LNCAP (cell line): Measurements from ENCODE around the gene LPP.

Experiments used
- CTCF ChIP-seq: fragments of 450-650 bp; IDR thresholded peaks from 2 replicates; pipeline ENCODE4 v1.5.1; 2017; ENCODE audit warnings: mild to moderate bottlenecking

The LPP gene

GRCh38 chr3:188842639-188843038 is 688.7 kb downstream of the LPP start:
- TF ChIP-seq CTCF: no peak

DNA sequence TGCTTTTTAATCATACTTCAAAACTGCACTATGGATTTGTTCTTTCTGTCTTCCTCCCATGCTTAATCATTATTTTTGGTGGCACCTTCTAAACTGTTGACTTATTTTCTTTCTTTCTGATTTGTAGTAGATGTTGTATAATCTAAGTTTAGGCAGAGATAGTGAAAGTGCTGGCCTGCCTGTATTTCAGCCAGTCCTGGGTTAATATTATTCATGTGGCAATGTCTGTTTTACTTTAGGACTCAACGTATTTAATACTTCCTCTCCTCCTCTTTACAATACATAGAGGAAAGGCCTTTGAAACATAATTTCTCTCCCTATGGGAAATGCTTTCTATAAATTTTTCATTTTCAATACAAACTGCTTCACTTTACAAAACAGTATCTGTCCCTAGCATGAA is 690.1 kb downstream of the LPP start:
- no peak for TF ChIP-seq CTCF

GRCh38 chr3:188845514-188845913 is 691.6 kb downstream of the LPP start:
- TF ChIP-seq CTCF: no peak

DNA sequence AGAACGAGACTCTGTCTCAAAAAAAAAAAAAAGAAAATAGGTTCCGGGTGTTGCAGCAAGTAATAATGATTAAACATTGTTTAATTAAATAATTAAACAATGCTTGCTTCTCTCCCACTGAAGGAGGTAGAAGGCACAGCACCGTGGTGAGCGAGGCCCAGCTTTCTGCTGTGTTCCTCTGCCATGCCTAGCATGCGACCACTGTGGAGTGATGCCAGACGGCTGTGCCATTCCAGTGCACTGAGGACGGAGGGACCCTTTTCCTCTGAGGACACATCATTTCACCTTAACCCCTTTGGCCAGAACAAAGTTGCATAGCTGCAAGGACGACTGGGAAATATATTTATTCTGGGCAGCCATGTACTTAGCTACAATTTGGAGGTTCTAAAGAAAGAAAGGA is 695.0 kb downstream of the LPP start:
- no peak for TF ChIP-seq CTCF

GRCh38 chr3:188853856-188854771 is 700.2 kb downstream of the LPP start:
- TF ChIP-seq CTCF: no peak

DNA sequence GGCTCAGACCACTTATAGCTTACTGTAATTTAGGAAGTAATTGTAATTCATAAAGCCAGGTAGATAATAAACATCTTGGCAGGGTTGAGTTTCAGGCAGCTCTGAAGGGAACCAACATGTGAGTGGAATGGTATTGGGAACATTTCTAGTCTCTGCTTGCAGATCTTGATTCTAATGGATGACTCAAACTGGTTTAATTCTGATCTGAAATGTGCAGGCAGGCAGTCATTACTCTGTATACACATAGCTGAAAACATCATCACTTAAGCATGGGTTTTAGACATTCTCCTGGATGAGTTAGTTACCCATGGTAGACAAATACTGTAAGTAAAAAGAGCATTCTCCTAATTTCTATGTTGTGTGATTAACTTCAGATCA is 700.8 kb downstream of the LPP start:
- no peak for TF ChIP-seq CTCF

- TF ChIP-seq CTCF: no peak
These were observed 701.7 kb downstream of the LPP start for GRCh38 chr3:188855675-188856074.
